DMS153 (cell line): Measurements from ENCODE around the gene SLF2.
A peak's percentile ranks its signal among the peaks of the same experiment; 100 is the strongest.

ENCODE experiments used
- DNase-seq: peaks from one replicate; lab custom pipeline; 2025; lab: John Stamatoyannopoulos, UW

The SLF2 gene

GRCh38 chr10:100912605-100913469 is at the start of gene SLF2:
SLF2 (plus strand) TSS chr10:100912963; CDS start chr10:100913111, 148 bp downstream.
- peak; percentile 97 for DNase-seq

GRCh38 chr10:100863433-100863832 is 49.3 kb upstream of the SLF2 start:
- DNase-seq, result no peak

GRCh38 chr10:100864036-100864885 is 48.5 kb upstream of the SLF2 start:
- DNase-seq, result no peak

GRCh38 chr10:100864978-100865377 is 47.8 kb upstream of the SLF2 start:
- no peak for DNase-seq

GRCh38 chr10:100866010-100866409 is 46.8 kb upstream of the SLF2 start:
- DNase-seq, result no peak

- DNase-seq, result no peak
Observed at GRCh38 chr10:100866575-100867098, 46.1 kb upstream of the SLF2 start.

- no peak for DNase-seq
Observed at GRCh38 chr10:100867261-100867963, 45.4 kb upstream of the SLF2 start.

- no peak for DNase-seq
Observed at GRCh38 chr10:100868382-100868781, 44.4 kb upstream of the SLF2 start.

GRCh38 chr10:100869399-100869798 is 43.4 kb upstream of the SLF2 start:
- DNase-seq, result no peak

GRCh38 chr10:100872034-100872791 is 40.5 kb upstream of the SLF2 start:
- no peak for DNase-seq

GRCh38 chr10:100873146-100873826 is 39.5 kb upstream of the SLF2 start:
- no peak for DNase-seq

GRCh38 chr10:100873827-100874326 is 38.9 kb upstream of the SLF2 start:
- no peak for DNase-seq

GRCh38 chr10:100874702-100875483 is 37.9 kb upstream of the SLF2 start:
- no peak for DNase-seq

GRCh38 chr10:100875484-100876166 is 37.1 kb upstream of the SLF2 start:
- no peak for DNase-seq

- no peak for DNase-seq
Observed at GRCh38 chr10:100876585-100877460, 35.9 kb upstream of the SLF2 start.

- no peak for DNase-seq
Observed at GRCh38 chr10:100877461-100877850, 35.3 kb upstream of the SLF2 start.

GRCh38 chr10:100878291-100878910 is 34.4 kb upstream of the SLF2 start:
- DNase-seq, result peak; percentile 18
